ENCODE results near the gene PLGRKT. TPM values are rescaled to one million over a fixed set of nuclear protein-coding genes. Genes with fewer than 3 reads are reported as not detected.

Gene PLGRKT
- total RNA-seq, 1 experiment from 2014 or later, result 19.2 TPM

DNA sequence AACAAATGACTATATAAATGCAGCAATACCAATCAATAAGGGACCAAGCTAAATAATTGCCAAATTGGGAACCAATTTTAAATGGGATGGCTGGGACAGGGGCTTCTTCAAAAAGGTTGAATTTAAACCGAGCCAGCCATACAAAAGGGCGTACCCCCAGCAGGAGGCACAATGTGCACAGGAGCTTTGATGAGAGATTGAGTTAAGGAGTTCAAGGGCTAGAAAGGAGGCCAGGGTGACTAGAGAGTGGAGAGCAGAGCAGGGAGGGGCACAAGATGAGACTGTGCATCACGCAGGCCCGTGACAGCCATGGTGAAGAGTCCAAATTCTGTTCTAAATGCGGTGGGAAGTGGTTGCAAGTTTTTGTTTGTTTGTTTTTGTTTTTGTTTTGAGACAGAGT, 49.3 kb upstream of the PLGRKT start:
- ATAC-seq, result no peak
- H3K36me3 Mint-ChIP-seq, result no peaks in the 10 kb centered on the region
- no peaks in the 10 kb centered on the region for H3K27me3 Mint-ChIP-seq (ENCODE audit: low read depth)
- H3K27ac Mint-ChIP-seq, result no peak overlapping the region
- no peaks in the 10 kb centered on the region for H3K9me3 Mint-ChIP-seq
- TF ChIP-seq, protein P1, sequence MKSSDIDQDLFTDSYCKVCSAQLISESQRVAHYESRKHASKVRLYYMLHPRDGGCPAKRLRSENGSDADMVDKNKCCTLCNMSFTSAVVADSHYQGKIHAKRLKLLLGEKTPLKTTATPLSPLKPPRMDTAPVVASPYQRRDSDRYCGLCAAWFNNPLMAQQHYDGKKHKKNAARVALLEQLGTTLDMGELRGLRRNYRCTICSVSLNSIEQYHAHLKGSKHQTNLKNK (CRISPR knock-in tag; IDR thresholded peaks at IDR 0.05), result no peak
- no peak for TF ChIP-seq RELA (CRISPR knock-in tag; IDR thresholded peaks at IDR 0.05; ENCODE audit: borderline replicate concordance)
- CTCF ChIA-PET, result no interaction called here
- POLR2A ChIA-PET, result no interaction called here
- H3K4me1 Mint-ChIP-seq, result peaks cover 22% of the 10 kb centered on the region
- DNase-seq (ENCODE audit: low spot score), result no peak
- H3K4me3 Mint-ChIP-seq, result no peak overlapping the region

DNA sequence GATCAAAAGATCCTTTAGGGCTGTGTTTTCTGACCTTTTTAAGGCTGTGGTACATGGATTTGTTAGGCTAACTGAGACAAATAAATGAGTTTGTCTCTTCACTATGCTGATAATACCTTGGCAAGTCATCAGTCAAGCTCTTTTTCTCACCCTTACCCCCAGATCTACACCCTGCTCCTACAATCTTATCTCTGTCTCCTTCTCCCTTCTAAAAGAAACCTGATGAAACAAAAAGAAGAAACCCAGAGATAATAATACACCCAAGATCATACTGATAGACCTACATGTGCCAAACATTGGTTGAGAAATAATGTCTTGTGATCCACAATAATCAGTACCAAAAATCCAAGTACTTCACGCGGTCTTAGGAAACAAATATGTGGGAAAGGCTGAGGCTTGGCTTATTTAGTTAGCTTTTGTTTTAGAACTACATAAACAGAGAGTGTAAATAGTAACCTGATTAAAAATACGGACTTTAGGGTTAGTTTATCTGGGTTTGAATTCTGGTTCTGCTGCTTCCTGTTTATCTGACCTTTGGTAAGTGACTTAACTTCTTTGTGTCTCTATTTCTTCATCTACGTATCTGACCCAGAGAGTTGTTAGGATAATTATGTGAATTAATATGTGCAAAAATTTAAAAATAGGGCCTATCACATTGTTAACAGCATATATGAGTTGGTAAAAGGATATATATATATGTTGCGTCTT, 47.8 kb upstream of the PLGRKT start:
- Mint-ChIP-seq H3K36me3 (no peaks in the 10 kb centered on the region), H3K27ac (no peak overlapping the region), H3K27me3 (ENCODE audit: low read depth) (no peaks in the 10 kb centered on the region), H3K4me3 (no peak overlapping the region), H3K9me3 (no peaks in the 10 kb centered on the region), H3K4me1 (peaks cover 22% of the 10 kb centered on the region)
- no peak for ATAC-seq
- ChIA-PET POLR2A (no interaction called here), CTCF (no interaction called here)
- TF ChIP-seq RORB (CRISPR knock-in tag; IDR thresholded peaks at IDR 0.05), result peak; percentile 63; the same call in 1 of the 2 replicates
- TF ChIP-seq, protein P2, sequence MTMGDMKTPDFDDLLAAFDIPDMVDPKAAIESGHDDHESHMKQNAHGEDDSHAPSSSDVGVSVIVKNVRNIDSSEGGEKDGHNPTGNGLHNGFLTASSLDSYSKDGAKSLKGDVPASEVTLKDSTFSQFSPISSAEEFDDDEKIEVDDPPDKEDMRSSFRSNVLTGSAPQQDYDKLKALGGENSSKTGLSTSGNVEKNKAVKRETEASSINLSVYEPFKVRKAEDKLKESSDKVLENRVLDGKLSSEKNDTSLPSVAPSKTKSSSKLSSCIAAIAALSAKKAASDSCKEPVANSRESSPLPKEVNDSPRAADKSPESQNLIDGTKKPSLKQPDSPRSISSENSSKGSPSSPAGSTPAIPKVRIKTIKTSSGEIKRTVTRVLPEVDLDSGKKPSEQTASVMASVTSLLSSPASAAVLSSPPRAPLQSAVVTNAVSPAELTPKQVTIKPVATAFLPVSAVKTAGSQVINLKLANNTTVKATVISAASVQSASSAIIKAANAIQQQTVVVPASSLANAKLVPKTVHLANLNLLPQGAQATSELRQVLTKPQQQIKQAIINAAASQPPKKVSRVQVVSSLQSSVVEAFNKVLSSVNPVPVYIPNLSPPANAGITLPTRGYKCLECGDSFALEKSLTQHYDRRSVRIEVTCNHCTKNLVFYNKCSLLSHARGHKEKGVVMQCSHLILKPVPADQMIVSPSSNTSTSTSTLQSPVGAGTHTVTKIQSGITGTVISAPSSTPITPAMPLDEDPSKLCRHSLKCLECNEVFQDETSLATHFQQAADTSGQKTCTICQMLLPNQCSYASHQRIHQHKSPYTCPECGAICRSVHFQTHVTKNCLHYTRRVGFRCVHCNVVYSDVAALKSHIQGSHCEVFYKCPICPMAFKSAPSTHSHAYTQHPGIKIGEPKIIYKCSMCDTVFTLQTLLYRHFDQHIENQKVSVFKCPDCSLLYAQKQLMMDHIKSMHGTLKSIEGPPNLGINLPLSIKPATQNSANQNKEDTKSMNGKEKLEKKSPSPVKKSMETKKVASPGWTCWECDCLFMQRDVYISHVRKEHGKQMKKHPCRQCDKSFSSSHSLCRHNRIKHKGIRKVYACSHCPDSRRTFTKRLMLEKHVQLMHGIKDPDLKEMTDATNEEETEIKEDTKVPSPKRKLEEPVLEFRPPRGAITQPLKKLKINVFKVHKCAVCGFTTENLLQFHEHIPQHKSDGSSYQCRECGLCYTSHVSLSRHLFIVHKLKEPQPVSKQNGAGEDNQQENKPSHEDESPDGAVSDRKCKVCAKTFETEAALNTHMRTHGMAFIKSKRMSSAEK (CRISPR knock-in tag; IDR thresholded peaks at IDR 0.05; ENCODE audit: borderline replicate concordance), result no peak
- no peak for DNase-seq (ENCODE audit: low spot score)

DNA sequence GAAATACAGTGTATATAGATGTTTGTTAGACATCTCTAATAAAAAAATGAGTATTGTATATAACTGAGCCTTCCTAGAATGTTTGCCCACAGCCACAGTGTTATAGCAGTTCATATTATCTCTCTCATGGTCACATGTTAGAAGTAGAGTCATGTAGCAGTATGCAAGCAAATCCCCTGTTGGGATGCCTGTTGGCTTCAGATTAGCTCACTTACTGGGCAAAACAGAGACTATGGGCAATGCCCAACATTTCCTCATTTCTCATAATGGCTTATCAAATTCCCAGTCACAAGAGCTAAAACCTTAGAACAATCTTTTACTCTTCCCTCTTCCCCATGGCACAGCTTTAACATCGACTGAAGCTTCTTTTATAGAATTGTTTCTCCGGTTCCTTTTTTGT, 45.6 kb upstream of the PLGRKT start:
- ChIA-PET POLR2A (no interaction called here), CTCF (no interaction called here)
- no peak overlapping the region for H3K27ac Mint-ChIP-seq
- H3K27me3 Mint-ChIP-seq (ENCODE audit: low read depth), result no peaks in the 10 kb centered on the region
- H3K9me3 Mint-ChIP-seq, result peaks cover 3% of the 10 kb centered on the region
- peaks cover 8% of the 10 kb centered on the region for H3K4me1 Mint-ChIP-seq
- TF ChIP-seq, protein P3, sequence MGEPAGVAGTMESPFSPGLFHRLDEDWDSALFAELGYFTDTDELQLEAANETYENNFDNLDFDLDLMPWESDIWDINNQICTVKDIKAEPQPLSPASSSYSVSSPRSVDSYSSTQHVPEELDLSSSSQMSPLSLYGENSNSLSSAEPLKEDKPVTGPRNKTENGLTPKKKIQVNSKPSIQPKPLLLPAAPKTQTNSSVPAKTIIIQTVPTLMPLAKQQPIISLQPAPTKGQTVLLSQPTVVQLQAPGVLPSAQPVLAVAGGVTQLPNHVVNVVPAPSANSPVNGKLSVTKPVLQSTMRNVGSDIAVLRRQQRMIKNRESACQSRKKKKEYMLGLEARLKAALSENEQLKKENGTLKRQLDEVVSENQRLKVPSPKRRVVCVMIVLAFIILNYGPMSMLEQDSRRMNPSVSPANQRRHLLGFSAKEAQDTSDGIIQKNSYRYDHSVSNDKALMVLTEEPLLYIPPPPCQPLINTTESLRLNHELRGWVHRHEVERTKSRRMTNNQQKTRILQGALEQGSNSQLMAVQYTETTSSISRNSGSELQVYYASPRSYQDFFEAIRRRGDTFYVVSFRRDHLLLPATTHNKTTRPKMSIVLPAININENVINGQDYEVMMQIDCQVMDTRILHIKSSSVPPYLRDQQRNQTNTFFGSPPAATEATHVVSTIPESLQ (CRISPR knock-in tag; IDR thresholded peaks at IDR 0.05), result no peak
- TF ChIP-seq, protein P4, sequence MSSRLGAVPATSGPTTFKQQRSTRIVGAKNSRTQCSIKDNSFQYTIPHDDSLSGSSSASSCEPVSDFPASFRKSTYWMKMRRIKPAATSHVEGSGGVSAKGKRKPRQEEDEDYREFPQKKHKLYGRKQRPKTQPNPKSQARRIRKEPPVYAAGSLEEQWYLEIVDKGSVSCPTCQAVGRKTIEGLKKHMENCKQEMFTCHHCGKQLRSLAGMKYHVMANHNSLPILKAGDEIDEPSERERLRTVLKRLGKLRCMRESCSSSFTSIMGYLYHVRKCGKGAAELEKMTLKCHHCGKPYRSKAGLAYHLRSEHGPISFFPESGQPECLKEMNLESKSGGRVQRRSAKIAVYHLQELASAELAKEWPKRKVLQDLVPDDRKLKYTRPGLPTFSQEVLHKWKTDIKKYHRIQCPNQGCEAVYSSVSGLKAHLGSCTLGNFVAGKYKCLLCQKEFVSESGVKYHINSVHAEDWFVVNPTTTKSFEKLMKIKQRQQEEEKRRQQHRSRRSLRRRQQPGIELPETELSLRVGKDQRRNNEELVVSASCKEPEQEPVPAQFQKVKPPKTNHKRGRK (CRISPR knock-in tag; IDR thresholded peaks at IDR 0.05; ENCODE audit: borderline replicate concordance), result no peak
- TF ChIP-seq CBFB (CRISPR knock-in tag; IDR thresholded peaks at IDR 0.05; ENCODE audit: low read depth) (no peak), HMGA2 (CRISPR knock-in tag; IDR thresholded peaks at IDR 0.05) (no peak), SOX15 (CRISPR knock-in tag; IDR thresholded peaks at IDR 0.05) (no peak), IRF2 (CRISPR knock-in tag; IDR thresholded peaks at IDR 0.05; ENCODE audit: borderline replicate concordance, low read depth) (no peak), FOXP1 (CRISPR knock-in tag; IDR thresholded peaks at IDR 0.05; ENCODE audit: borderline replicate concordance) (no peak), JAZF1 (CRISPR knock-in tag; IDR thresholded peaks at IDR 0.05) (no peak)
- TF ChIP-seq, protein P5, sequence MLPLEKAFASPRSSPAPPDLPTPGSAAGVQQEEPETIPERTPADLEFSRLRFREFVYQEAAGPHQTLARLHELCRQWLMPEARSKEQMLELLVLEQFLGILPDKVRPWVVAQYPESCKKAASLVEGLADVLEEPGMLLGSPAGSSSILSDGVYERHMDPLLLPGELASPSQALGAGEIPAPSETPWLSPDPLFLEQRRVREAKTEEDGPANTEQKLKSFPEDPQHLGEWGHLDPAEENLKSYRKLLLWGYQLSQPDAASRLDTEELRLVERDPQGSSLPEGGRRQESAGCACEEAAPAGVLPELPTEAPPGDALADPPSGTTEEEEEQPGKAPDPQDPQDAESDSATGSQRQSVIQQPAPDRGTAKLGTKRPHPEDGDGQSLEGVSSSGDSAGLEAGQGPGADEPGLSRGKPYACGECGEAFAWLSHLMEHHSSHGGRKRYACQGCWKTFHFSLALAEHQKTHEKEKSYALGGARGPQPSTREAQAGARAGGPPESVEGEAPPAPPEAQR (CRISPR knock-in tag; IDR thresholded peaks at IDR 0.05), result no peak
- TF ChIP-seq, protein P6, sequence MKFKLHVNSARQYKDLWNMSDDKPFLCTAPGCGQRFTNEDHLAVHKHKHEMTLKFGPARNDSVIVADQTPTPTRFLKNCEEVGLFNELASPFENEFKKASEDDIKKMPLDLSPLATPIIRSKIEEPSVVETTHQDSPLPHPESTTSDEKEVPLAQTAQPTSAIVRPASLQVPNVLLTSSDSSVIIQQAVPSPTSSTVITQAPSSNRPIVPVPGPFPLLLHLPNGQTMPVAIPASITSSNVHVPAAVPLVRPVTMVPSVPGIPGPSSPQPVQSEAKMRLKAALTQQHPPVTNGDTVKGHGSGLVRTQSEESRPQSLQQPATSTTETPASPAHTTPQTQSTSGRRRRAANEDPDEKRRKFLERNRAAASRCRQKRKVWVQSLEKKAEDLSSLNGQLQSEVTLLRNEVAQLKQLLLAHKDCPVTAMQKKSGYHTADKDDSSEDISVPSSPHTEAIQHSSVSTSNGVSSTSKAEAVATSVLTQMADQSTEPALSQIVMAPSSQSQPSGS (CRISPR knock-in tag; IDR thresholded peaks at IDR 0.05; ENCODE audit: borderline replicate concordance, low read depth), result no peak
- DNase-seq (ENCODE audit: low spot score) (no peak), ATAC-seq (no peak)
- no peaks in the 10 kb centered on the region for H3K36me3 Mint-ChIP-seq
- no peak overlapping the region for H3K4me3 Mint-ChIP-seq
